Measurements from ENCODE around the gene UTS2B.
"Not testable (repeated sequence)": the region's sequence is repeated elsewhere in the genome, so short reads cannot be mapped to it uniquely, and the experiment has no call there.

UTS2B gene

GRCh38 chr3:191275244-191275643 lies 55.1 kb downstream of the UTS2B start:
- DNase-seq = not testable (repeated sequence)

- DNase-seq = no peak
These were observed 60.8 kb downstream of the UTS2B start for GRCh38 chr3:191269289-191270085.

- DNase-seq = no peak
These were observed 61.6 kb downstream of the UTS2B start for GRCh38 chr3:191268737-191269136.

- no peak for DNase-seq
These were observed 66.5 kb downstream of the UTS2B start for GRCh38 chr3:191263850-191264249.

GRCh38 chr3:191263365-191263764 lies 67.0 kb downstream of the UTS2B start:
- DNase-seq = no peak

GRCh38 chr3:191262650-191263049 lies 67.7 kb downstream of the UTS2B start:
- no peak for DNase-seq

GRCh38 chr3:191261304-191261638 lies 69.1 kb downstream of the UTS2B start:
- no peak for DNase-seq

GRCh38 chr3:191260431-191261303 lies 69.7 kb downstream of the UTS2B start:
- DNase-seq = no peak

- DNase-seq = no peak
These were observed 70.8 kb downstream of the UTS2B start for GRCh38 chr3:191259486-191259885.

GRCh38 chr3:191257286-191257685 lies 73.0 kb downstream of the UTS2B start:
- no peak for DNase-seq

- no peak for DNase-seq
These were observed 73.9 kb downstream of the UTS2B start for GRCh38 chr3:191256405-191256804.

- DNase-seq = no peak
These were observed 75.2 kb downstream of the UTS2B start for GRCh38 chr3:191255156-191255555.

GRCh38 chr3:191254098-191254873 lies 76.0 kb downstream of the UTS2B start:
- DNase-seq = no peak

- DNase-seq = no peak
These were observed 77.1 kb downstream of the UTS2B start for GRCh38 chr3:191253089-191253799.

GRCh38 chr3:191246630-191247029 lies 83.7 kb downstream of the UTS2B start:
- no peak for DNase-seq

- not testable (repeated sequence) for DNase-seq
These were observed 84.3 kb downstream of the UTS2B start for GRCh38 chr3:191246034-191246433.

GRCh38 chr3:191244242-191244867 lies 86.0 kb downstream of the UTS2B start:
- DNase-seq = peak; percentile 5

GRCh38 chr3:191240486-191240885 lies 89.8 kb downstream of the UTS2B start:
- no peak for DNase-seq

- DNase-seq = no peak
These were observed 90.8 kb downstream of the UTS2B start for GRCh38 chr3:191239407-191240031.

GRCh38 chr3:191238321-191238817 lies 92.0 kb downstream of the UTS2B start:
- no peak for DNase-seq

Data from NCI-H2171 treated with DMSO at 0.1 percent for 48 hours (cell line).